ENCODE data around the gene PTPRD.

GRCh38 chr9:8536845-8537244, 2076.0 kb downstream of the PTPRD start:
- TF ChIP-seq STAT1 (IDR thresholded peaks at IDR 0.05; ENCODE audit: unreplicated experiment) (no peak), CTCF (conservative IDR thresholded peaks at IDR 0.05; ENCODE audit: low read depth in 2 of 2) (no peak), EZH2phosphoT487 (IDR thresholded peaks at IDR 0.05; ENCODE audit: unreplicated experiment) (no peak), EZH2 (IDR thresholded peaks at IDR 0.05; ENCODE audit: low read depth, unreplicated experiment) (no peak), POLR2AphosphoS5 (IDR thresholded peaks at IDR 0.05; ENCODE audit: low read depth) (no peak)
